ENCODE results near the gene TAF1B.

- TF ChIP-seq CTCF (IDR thresholded peaks at IDR 0.05 in 2 of 3, conservative IDR thresholded peaks at IDR 0.05 in 1 of 3; ENCODE audit: control insufficient read depth in 2 of 3, extremely low read depth in 1 of 3, insufficient read depth in 1 of 3, low read depth in 3 of 3, low read length in 3 of 3) (no peak), EP300 (IDR thresholded peaks at IDR 0.05; ENCODE audit: borderline replicate concordance in 1 of 2, control insufficient read depth in 1 of 2, low read depth in 2 of 2, low read length in 2 of 2) (no peak), POLR2A (IDR thresholded peaks at IDR 0.05; ENCODE audit: low read depth, low read length) (no peak), CBFB (IDR thresholded peaks at IDR 0.05; ENCODE audit: low read depth) (no peak), RELA (IDR thresholded peaks at IDR 0.05; ENCODE audit: borderline replicate concordance, partially characterized antibody) (no peak)
These were observed 33.8 kb downstream of the TAF1B start for GRCh38 chr2:9877026-9877425.

Measured in GM12878 (cell line).